Neural cell (in vitro differentiated cells): Measurements from ENCODE around the gene KDM4C. TPM values are rescaled to one million over a fixed set of nuclear protein-coding genes. Genes with fewer than 3 reads are reported as not detected.

ENCODE experiments used
- H2AFZ ChIP-seq: fragments of 200-600, 300-800 bp; sonication (generic), shearing (Covaris generic); 2 replicates; pipeline ENCODE4 v1.6.0; 2014; ENCODE audit warnings: low read depth, mild to moderate bottlenecking, antibody characterized with exemption, low read length, moderate library complexity
- H3F3A ChIP-seq: fragments of 200-600 bp; shearing (Covaris generic); 2 replicates; pipeline ENCODE4 v1.6.1; 2016; ENCODE audit warnings: mild to moderate bottlenecking, moderate library complexity, mixed read lengths, antibody characterized with exemption, low read length; ENCODE audit not compliant: insufficient read depth, poor library complexity, severe bottlenecking
- H3K27ac ChIP-seq: fragments of 200-600, 300-800 bp; sonication (generic), shearing (Covaris generic); 2 replicates; pipeline ENCODE4 v1.5.1; 2014; ENCODE audit warnings: mild to moderate bottlenecking, low read length, moderate library complexity
- H3K27me3 ChIP-seq: fragments of 300-800, 200-600 bp; sonication (generic), shearing (Covaris generic); 2 replicates; pipeline ENCODE4 v1.6.0; 2014; ENCODE audit warnings: mild to moderate bottlenecking, low read depth, low read length, moderate library complexity; ENCODE audit not compliant: insufficient read depth
- H3K36me3 ChIP-seq: fragments of 300-800, 200-600 bp; sonication (generic), shearing (Covaris generic); 2 replicates; pipeline ENCODE4 v1.5.1; 2014; ENCODE audit warnings: mild to moderate bottlenecking, antibody characterized with exemption, low read length, moderate library complexity; ENCODE audit not compliant: insufficient read depth
- H3K4me2 ChIP-seq: fragments of 300-800, 200-600 bp; sonication (generic), shearing (Covaris generic); 2 replicates; pipeline ENCODE4 v1.6.0; 2014; ENCODE audit warnings: mild to moderate bottlenecking, low read length
- H3K4me3 ChIP-seq: fragments of 300-800, 200-600 bp; sonication (generic), shearing (Covaris generic); 2 replicates; pipeline ENCODE4 v1.5.1; 2014; ENCODE audit warnings: mild to moderate bottlenecking, low read length, moderate library complexity
- H3K79me2 ChIP-seq: fragments of 200-600 bp; shearing (Covaris generic); replicated peaks from 2 replicates; pipeline ENCODE4 v1.6.0; 2014; ENCODE audit warnings: mild to moderate bottlenecking, low read length, moderate library complexity; ENCODE audit not compliant: insufficient read depth
- H3K9ac ChIP-seq: fragments of 300-800, 200-600 bp; sonication (generic), shearing (Covaris generic); 2 replicates; pipeline ENCODE4 v1.6.1; 2016; ENCODE audit warnings: mild to moderate bottlenecking, low read length, mixed read lengths
- H3K9me2 ChIP-seq: fragments of 200-600 bp; shearing (Covaris generic); 2 replicates; pipeline ENCODE4 v1.6.1; 2016; ENCODE audit warnings: mild to moderate bottlenecking, low read length, mixed read lengths; ENCODE audit not compliant: insufficient read depth
- H3K9me3 ChIP-seq: fragments of 200-600, 300-800 bp; sonication (generic), shearing (Covaris generic); 2 replicates; pipeline ENCODE4 v1.6.1; 2016; ENCODE audit warnings: mild to moderate bottlenecking, mixed run types, low read length, moderate library complexity, mixed read lengths
- H4K20me1 ChIP-seq: fragments of 200-600 bp; shearing (Covaris generic); 2 replicates; pipeline ENCODE4 v1.6.1; 2016; ENCODE audit warnings: mild to moderate bottlenecking, mixed run types; ENCODE audit not compliant: insufficient read depth
- EP300 ChIP-seq: fragments of 450-650 bp; conservative IDR thresholded peaks from 2 replicates; pipeline ENCODE4 v1.6.1; 2014; ENCODE audit warnings: antibody characterized with exemption, mild to moderate bottlenecking, moderate library complexity; ENCODE audit not compliant: poor library complexity, severe bottlenecking
- EZH2 ChIP-seq: fragments of 200-600, 300-800 bp; shearing (Covaris generic), sonication (generic); IDR thresholded peaks from 2 replicates; pipeline ENCODE4 v1.6.1; 2014; ENCODE audit warnings: antibody characterized with exemption, low read length, borderline replicate concordance, mild to moderate bottlenecking; ENCODE audit not compliant: insufficient read depth, poor library complexity, severe bottlenecking
- MXI1 ChIP-seq: fragments of 450-650 bp; conservative IDR thresholded peaks from 2 replicates; pipeline ENCODE4 v1.6.1; 2014; ENCODE audit warnings: antibody characterized with exemption, mild to moderate bottlenecking; ENCODE audit not compliant: poor library complexity, severe bottlenecking
- POLR2AphosphoS5 ChIP-seq: IDR thresholded peaks from 2 replicates; pipeline ENCODE4 v1.6.1; 2012
- RAD21 ChIP-seq: fragments of 450-650 bp; conservative IDR thresholded peaks from 2 replicates; pipeline ENCODE4 v1.6.1; 2014; ENCODE audit warnings: antibody characterized with exemption, mild to moderate bottlenecking, moderate library complexity
- SMC3 ChIP-seq: fragments of 450-650 bp; conservative IDR thresholded peaks from 2 replicates; pipeline ENCODE4 v1.6.1; 2014; ENCODE audit warnings: antibody characterized with exemption, mild to moderate bottlenecking, moderate library complexity; ENCODE audit not compliant: poor library complexity
- TAF1 ChIP-seq: IDR thresholded peaks from 2 replicates; pipeline ENCODE4 v1.6.1; 2012; ENCODE audit warnings: low read depth
- polyA plus RNA-seq: library from polyadenylated mRNA; depleted of rRNA; stranded (reverse); fragments of >200 nt; gene quantifications from 2 replicates; pipeline ENCODE4 v1.2.3, GENCODE V29; 2014
- TF ChIP-seq, protein P1 (sequence below): fragments of 450-650 bp; IDR thresholded peaks from 2 replicates; pipeline ENCODE4 v1.5.1; 2014; ENCODE audit warnings: antibody characterized with exemption, mild to moderate bottlenecking, moderate library complexity; ENCODE audit not compliant: poor library complexity, severe bottlenecking
- TF ChIP-seq, protein P2 (sequence below): IDR thresholded peaks from 2 replicates; pipeline ENCODE4 v1.6.1; 2012; ENCODE audit warnings: borderline replicate concordance

Gene KDM4C
- polyA plus RNA-seq, 1 donor from 2014 or later: 21.1 TPM

DNA sequence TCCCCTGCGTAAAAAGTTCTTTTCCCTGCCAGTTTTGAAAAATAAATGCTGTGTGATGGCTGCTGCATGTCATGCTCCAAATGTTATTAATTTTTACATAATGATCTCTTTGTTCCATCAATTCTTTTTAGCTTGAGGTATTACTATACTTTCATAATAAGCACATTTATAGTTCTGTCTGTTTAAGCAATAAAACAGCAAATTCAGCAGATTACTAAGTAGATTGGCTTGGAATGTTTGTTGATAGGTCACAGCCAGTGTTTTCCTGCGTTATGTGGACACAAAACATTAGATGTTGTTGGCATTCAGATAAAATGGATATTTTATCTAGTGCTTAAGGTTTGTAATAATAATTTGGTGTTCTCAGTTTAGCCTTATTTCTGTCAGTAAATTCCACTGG is 242.0 kb downstream of the KDM4C start:
- H3K9ac ChIP-seq: no peak overlapping the region
- H4K20me1 ChIP-seq: no peaks in the 10 kb centered on the region
- H3K4me3 ChIP-seq: no peak overlapping the region
- H3K9me2 ChIP-seq: no peaks in the 10 kb centered on the region
- TF ChIP-seq RAD21 (no peak), TAF1 (no peak), EP300 (no peak)
- TF ChIP-seq, protein P1, sequence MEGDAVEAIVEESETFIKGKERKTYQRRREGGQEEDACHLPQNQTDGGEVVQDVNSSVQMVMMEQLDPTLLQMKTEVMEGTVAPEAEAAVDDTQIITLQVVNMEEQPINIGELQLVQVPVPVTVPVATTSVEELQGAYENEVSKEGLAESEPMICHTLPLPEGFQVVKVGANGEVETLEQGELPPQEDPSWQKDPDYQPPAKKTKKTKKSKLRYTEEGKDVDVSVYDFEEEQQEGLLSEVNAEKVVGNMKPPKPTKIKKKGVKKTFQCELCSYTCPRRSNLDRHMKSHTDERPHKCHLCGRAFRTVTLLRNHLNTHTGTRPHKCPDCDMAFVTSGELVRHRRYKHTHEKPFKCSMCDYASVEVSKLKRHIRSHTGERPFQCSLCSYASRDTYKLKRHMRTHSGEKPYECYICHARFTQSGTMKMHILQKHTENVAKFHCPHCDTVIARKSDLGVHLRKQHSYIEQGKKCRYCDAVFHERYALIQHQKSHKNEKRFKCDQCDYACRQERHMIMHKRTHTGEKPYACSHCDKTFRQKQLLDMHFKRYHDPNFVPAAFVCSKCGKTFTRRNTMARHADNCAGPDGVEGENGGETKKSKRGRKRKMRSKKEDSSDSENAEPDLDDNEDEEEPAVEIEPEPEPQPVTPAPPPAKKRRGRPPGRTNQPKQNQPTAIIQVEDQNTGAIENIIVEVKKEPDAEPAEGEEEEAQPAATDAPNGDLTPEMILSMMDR: no peak
- H3K9me3 ChIP-seq: no peaks in the 10 kb centered on the region
- no peak overlapping the region for H3K27ac ChIP-seq
- no peak overlapping the region for H2AFZ ChIP-seq
- H3K36me3 ChIP-seq: no peaks in the 10 kb centered on the region
- no peaks in the 10 kb centered on the region for H3K27me3 ChIP-seq
- no peak overlapping the region for H3K4me2 ChIP-seq
- H3F3A ChIP-seq: no peaks in the 10 kb centered on the region
- H3K79me2 ChIP-seq: no peaks in the 10 kb centered on the region

DNA sequence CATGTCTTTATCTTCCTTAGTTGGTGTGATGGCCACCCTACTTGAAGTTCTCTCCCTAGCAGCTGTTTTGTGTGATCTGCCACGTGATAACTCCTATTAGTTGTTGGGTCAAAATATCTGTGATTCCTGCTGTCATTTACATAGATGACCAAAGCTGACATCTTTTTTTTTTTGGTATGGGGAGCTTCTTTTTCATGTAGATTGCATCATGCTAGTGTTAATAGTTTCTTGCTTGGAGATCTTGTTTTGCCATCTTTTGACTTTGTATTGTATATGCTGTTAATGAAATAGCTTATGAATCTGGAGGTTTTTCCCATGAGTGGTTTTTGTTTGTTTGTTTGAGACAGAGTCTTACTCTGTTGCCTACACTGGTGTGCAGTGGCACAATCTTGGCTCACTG is 243.8 kb downstream of the KDM4C start:
- Histone ChIP-seq H3K27ac (no peak overlapping the region), H3K9ac (no peak overlapping the region), H2AFZ (no peak overlapping the region), H3K36me3 (no peaks in the 10 kb centered on the region), H4K20me1 (no peaks in the 10 kb centered on the region), H3K79me2 (no peaks in the 10 kb centered on the region), H3K4me2 (no peak overlapping the region), H3K27me3 (no peaks in the 10 kb centered on the region), H3F3A (no peaks in the 10 kb centered on the region), H3K9me2 (no peaks in the 10 kb centered on the region), H3K9me3 (no peaks in the 10 kb centered on the region), H3K4me3 (no peak overlapping the region)
- TF ChIP-seq RAD21 (no peak), EZH2 (no peak), TAF1 (no peak), POLR2AphosphoS5 (no peak), MXI1 (no peak), SMC3 (no peak), EP300 (no peak)
- TF ChIP-seq, protein P2, sequence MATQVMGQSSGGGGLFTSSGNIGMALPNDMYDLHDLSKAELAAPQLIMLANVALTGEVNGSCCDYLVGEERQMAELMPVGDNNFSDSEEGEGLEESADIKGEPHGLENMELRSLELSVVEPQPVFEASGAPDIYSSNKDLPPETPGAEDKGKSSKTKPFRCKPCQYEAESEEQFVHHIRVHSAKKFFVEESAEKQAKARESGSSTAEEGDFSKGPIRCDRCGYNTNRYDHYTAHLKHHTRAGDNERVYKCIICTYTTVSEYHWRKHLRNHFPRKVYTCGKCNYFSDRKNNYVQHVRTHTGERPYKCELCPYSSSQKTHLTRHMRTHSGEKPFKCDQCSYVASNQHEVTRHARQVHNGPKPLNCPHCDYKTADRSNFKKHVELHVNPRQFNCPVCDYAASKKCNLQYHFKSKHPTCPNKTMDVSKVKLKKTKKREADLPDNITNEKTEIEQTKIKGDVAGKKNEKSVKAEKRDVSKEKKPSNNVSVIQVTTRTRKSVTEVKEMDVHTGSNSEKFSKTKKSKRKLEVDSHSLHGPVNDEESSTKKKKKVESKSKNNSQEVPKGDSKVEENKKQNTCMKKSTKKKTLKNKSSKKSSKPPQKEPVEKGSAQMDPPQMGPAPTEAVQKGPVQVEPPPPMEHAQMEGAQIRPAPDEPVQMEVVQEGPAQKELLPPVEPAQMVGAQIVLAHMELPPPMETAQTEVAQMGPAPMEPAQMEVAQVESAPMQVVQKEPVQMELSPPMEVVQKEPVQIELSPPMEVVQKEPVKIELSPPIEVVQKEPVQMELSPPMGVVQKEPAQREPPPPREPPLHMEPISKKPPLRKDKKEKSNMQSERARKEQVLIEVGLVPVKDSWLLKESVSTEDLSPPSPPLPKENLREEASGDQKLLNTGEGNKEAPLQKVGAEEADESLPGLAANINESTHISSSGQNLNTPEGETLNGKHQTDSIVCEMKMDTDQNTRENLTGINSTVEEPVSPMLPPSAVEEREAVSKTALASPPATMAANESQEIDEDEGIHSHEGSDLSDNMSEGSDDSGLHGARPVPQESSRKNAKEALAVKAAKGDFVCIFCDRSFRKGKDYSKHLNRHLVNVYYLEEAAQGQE: no peak
- TF ChIP-seq, protein P1: no peak
